HEK293 (cell line): ENCODE results near the gene MAP3K14.

ENCODE experiments used
- CTCF ChIP-seq: fragments of 450-650 bp; formaldehyde crosslinking; IDR thresholded peaks from 2 replicates; pipeline ENCODE4 v1.5.1; 2016; ENCODE audit warnings: missing biosample characterization, missing genetic modification characterization
- PRDM10 ChIP-seq: fragments of 450-650 bp; formaldehyde crosslinking; IDR thresholded peaks from 2 replicates; pipeline ENCODE4 v1.5.1; 2016; ENCODE audit warnings: missing biosample characterization, missing genetic modification characterization
- REST ChIP-seq: fragments of 450-650 bp; formaldehyde crosslinking; IDR thresholded peaks from 2 replicates; pipeline ENCODE4 v1.5.1; 2016; ENCODE audit warnings: missing biosample characterization, missing genetic modification characterization
- TCF7L2 ChIP-seq: IDR thresholded peaks from 2 replicates; pipeline ENCODE4 v1.6.1; 2011; ENCODE audit warnings: low read depth, mild to moderate bottlenecking, inconsistent platforms, low read length, moderate library complexity, borderline replicate concordance
- ZNF48 ChIP-seq: fragments of 450-650 bp; formaldehyde crosslinking; IDR thresholded peaks from 2 replicates; pipeline ENCODE4 v1.5.1; 2016; ENCODE audit warnings: missing biosample characterization, missing genetic modification characterization
- ZNF513 ChIP-seq: fragments of 450-650 bp; IDR thresholded peaks from 2 replicates; pipeline ENCODE4 v1.5.1; 2018; ENCODE audit warnings: missing biosample characterization, missing genetic modification characterization
- ZNF670 ChIP-seq: fragments of 450-650 bp; formaldehyde crosslinking; IDR thresholded peaks from 2 replicates; pipeline ENCODE4 v1.5.1; 2016; ENCODE audit warnings: missing biosample characterization, missing genetic modification characterization, low read depth

- TF ChIP-seq CTCF (tag by site-specific recombination) (no peak), REST (tag by site-specific recombination) (no peak), ZNF48 (tag by site-specific recombination) (no peak), ZNF670 (tag by site-specific recombination) (no peak), ZNF513 (no peak), PRDM10 (tag by site-specific recombination) (no peak), TCF7L2 (no peak)
Observed at GRCh38 chr17:45336390-45337182, 19.8 kb upstream of the MAP3K14 start.
